HG02885 (cell line): ENCODE data around the gene SEZ6.

Source experiments
- ATAC-seq: cut with Tn5 transposase; IDR thresholded peaks from one replicate; pipeline ENCODE4 v1.9.1; 2021; ENCODE audit warnings: mild to moderate bottlenecking; ENCODE audit not compliant: unreplicated experiment, poor library complexity

Gene SEZ6

GRCh38 chr17:29038085-29038795 is 32.4 kb upstream of the SEZ6 start:
- no peak for ATAC-seq

- no peak for ATAC-seq
These were observed 31.9 kb upstream of the SEZ6 start for GRCh38 chr17:29037739-29038084.

- no peak for ATAC-seq
These were observed 30.8 kb upstream of the SEZ6 start for GRCh38 chr17:29036584-29036983.

GRCh38 chr17:29034510-29034909 is 28.7 kb upstream of the SEZ6 start:
- ATAC-seq = no peak

- no peak for ATAC-seq
These were observed 27.0 kb upstream of the SEZ6 start for GRCh38 chr17:29032857-29033197.

GRCh38 chr17:29032013-29032856 is 26.4 kb upstream of the SEZ6 start:
- ATAC-seq = no peak

- ATAC-seq = no peak
These were observed 25.7 kb upstream of the SEZ6 start for GRCh38 chr17:29031488-29031887.

GRCh38 chr17:29024316-29024952 is 18.6 kb upstream of the SEZ6 start:
- ATAC-seq = no peak

GRCh38 chr17:29022074-29022473 is 16.2 kb upstream of the SEZ6 start:
- ATAC-seq = no peak

- ATAC-seq = no peak
These were observed 15.4 kb upstream of the SEZ6 start for GRCh38 chr17:29021226-29021625.

GRCh38 chr17:29020576-29020975 is 14.7 kb upstream of the SEZ6 start:
- ATAC-seq = no peak

GRCh38 chr17:29019475-29020181 is 13.8 kb upstream of the SEZ6 start:
- no peak for ATAC-seq

GRCh38 chr17:29018788-29019474 is 13.1 kb upstream of the SEZ6 start:
- no peak for ATAC-seq

- ATAC-seq = no peak
These were observed 10.7 kb upstream of the SEZ6 start for GRCh38 chr17:29016345-29017210.

- ATAC-seq = no peak
These were observed 8.9 kb upstream of the SEZ6 start for GRCh38 chr17:29014716-29015115.

GRCh38 chr17:29012535-29012934 is 6.7 kb upstream of the SEZ6 start:
- no peak for ATAC-seq

- ATAC-seq = no peak
These were observed 4.8 kb upstream of the SEZ6 start for GRCh38 chr17:29010586-29010985.

GRCh38 chr17:29010129-29010528 is 4.3 kb upstream of the SEZ6 start:
- no peak for ATAC-seq

GRCh38 chr17:29008591-29008990 is 2.8 kb upstream of the SEZ6 start:
- ATAC-seq = no peak
